AG04450 (cell line): ENCODE data around the gene SCEL. TPM values are rescaled to one million over a fixed set of nuclear protein-coding genes. Genes with fewer than 3 reads are reported as not detected.

Experiments
- CTCF ChIA-PET: fragments of 300-600, 350-600 bp; formaldehyde crosslinking; extraction: SDS; loops from one replicate; lab custom pipeline; 2022; ENCODE audit warnings: antibody characterized with exemption, inconsistent platforms; lab: Charles Lee
- POLR2A ChIA-PET: fragments of 350-600 bp; formaldehyde crosslinking; extraction: SDS; loops from one replicate; lab custom pipeline; 2021; ENCODE audit warnings: antibody characterized with exemption, inconsistent platforms; lab: Yijun Ruan, JAX
- DNase-seq: peaks from one replicate; pipeline ENCODE4 v3.0.0-alpha.2; 2011; ENCODE audit warnings: low read depth, low spot score
- H3K27ac ChIP-seq: one replicate; pipeline ENCODE4 v1.5.1; 2012; ENCODE audit warnings: low read depth, low read length, control low read depth
- H3K27me3 ChIP-seq: one replicate; pipeline ENCODE4 v1.6.0; 2012; ENCODE audit warnings: low read length; ENCODE audit not compliant: control insufficient read depth, insufficient read depth
- H3K4me3 ChIP-seq: 2 replicates; pipeline ENCODE4 v1.5.1; 2011; ENCODE audit warnings: mild to moderate bottlenecking, low read depth, low read length, control low read depth
- H3K9me3 ChIP-seq: 2 replicates; pipeline ENCODE4 v1.5.1; 2012; ENCODE audit warnings: low read length; ENCODE audit not compliant: control insufficient read depth, insufficient read depth
- polyA minus RNA-seq: library from RNA; depleted of rRNA, polyadenylated mRNA; stranded (reverse); fragments of >200 nt; gene quantifications from 2 replicates; pipeline ENCODE4 v1.2.3, GENCODE V29; 2011; rRNA and poly(A)+ RNA removed
- polyA plus RNA-seq: library from polyadenylated mRNA; depleted of rRNA; stranded (reverse); fragments of >200 nt; gene quantifications from 2 replicates; pipeline ENCODE4 v1.2.3, GENCODE V29; 2011; rRNA removed
- TF ChIP-seq, protein P1 (sequence below): IDR thresholded peaks from 2 replicates; pipeline ENCODE4 v1.5.1; 2011; ENCODE audit warnings: low read depth, low read length, control low read depth, inconsistent platforms

The SCEL gene, protein sequence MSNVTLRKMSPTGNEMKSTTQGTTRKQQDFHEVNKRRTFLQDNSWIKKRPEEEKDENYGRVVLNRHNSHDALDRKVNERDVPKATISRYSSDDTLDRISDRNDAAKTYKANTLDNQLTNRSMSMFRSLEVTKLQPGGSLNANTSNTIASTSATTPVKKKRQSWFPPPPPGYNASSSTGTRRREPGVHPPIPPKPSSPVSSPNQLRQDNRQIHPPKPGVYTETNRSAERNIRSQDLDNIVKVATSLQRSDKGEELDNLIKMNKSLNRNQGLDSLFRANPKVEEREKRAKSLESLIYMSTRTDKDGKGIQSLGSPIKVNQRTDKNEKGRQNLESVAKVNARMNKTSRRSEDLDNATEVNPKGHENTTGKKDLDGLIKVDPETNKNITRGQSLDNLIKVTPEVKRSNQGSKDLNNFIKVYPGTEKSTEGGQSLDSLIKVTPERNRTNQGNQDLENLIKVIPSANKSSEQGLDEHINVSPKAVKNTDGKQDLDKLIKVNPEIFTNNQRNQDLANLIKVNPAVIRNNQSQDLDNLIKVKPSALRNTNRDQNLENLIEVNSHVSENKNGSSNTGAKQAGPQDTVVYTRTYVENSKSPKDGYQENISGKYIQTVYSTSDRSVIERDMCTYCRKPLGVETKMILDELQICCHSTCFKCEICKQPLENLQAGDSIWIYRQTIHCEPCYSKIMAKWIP
- polyA plus RNA-seq, result not detected in 2 replicates
- not detected in 2 replicates for polyA minus RNA-seq

DNA sequence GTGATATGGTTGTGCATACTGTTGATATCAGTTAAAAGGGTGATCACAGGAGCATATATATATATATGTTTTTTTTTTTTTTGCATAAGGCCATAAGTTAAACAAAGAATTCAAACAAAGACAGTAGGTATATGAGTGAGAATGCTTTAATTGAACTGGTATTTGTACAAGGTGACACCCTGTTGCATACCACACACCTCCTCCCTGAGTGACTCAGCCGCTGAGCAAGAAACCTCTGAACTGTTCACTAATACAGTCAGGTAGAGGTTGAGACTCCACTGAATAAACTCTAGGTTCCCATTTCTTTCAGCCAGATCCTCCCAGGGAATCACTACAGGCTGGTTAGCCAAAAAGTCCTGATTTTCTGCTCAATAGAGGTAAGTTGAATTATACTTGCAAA lies at the start of gene SCEL:
Gene SCEL (plus strand): TSS at position 259 of the 400 bp plus-strand sequence. CDS start 20,170 bp downstream, outside the sequence.
- POLR2A ChIA-PET, result no interaction called here
- TF ChIP-seq, protein P1, sequence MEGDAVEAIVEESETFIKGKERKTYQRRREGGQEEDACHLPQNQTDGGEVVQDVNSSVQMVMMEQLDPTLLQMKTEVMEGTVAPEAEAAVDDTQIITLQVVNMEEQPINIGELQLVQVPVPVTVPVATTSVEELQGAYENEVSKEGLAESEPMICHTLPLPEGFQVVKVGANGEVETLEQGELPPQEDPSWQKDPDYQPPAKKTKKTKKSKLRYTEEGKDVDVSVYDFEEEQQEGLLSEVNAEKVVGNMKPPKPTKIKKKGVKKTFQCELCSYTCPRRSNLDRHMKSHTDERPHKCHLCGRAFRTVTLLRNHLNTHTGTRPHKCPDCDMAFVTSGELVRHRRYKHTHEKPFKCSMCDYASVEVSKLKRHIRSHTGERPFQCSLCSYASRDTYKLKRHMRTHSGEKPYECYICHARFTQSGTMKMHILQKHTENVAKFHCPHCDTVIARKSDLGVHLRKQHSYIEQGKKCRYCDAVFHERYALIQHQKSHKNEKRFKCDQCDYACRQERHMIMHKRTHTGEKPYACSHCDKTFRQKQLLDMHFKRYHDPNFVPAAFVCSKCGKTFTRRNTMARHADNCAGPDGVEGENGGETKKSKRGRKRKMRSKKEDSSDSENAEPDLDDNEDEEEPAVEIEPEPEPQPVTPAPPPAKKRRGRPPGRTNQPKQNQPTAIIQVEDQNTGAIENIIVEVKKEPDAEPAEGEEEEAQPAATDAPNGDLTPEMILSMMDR, result no peak
- CTCF ChIA-PET, result no interaction called here
- H3K27ac ChIP-seq, result no peak within 1 kb of the TSS
- no peaks in the 10 kb centered on the region for H3K9me3 ChIP-seq
- no peaks in the 10 kb centered on the region for H3K27me3 ChIP-seq
- no peak for DNase-seq
- no peak within 1 kb of the TSS for H3K4me3 ChIP-seq

DNA sequence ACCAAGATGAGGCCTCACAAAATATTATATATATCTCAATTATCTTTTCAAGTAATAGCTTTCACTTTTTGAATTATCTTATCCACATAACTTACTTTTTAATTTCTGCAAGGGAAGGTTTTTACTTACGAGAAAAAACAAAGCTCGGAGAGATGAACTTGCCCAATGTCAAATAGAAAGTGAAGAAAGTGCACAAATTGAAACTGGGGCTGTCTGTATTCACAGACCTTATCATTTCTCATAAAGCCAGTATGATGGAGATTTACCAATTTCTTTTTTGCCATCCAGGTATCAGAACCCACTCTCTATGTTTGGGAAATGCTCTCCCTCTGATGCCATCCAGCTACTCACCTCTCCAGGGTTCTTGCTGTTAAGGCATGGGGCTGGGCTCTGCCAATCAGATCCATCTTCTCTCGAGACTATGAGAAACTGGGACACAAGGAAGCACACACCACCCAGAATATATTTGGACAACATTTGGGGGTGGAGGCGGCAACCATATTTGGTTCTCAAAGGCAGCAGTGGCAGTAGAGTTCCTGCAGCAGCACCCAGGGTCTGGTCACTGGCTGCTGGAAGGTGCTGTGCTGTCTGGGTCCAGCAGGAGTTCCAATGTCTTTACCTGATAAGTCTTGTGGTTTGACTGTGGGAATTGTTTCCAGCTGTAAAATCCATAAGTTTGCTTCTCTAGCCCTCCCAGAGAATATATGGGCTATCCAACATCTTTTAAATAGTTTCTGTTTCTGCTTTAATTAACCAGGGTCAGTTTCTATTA lies 45.8 kb upstream of the SCEL start:
- no peaks in the 10 kb centered on the region for H3K27me3 ChIP-seq
- POLR2A ChIA-PET, result no interaction called here
- CTCF ChIA-PET, result interaction anchor here (0.6 to 0.8 kb wide), 1 partner anchor 11 kb away, joined by 3 to 4 read pairs; no protein-coding TSS in a partner anchor

DNA sequence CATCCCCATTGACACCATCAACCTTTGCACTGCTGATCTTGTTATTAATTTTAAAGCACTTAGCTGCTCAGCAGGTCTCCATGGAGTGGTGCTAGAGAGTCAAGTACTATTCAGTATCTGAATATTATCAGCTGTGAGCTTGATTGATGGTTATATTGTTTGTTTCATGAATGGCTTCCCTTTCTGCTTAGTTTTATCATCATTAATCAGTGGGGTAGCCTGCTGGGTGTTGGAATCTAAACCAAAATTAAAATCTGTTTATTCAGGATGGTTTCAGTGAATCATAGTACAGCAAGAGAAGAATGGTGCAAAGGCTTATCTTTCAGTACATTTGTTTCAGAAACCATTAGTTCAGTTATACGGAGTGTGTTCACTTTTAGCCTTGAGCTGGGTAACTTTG lies 42.5 kb upstream of the SCEL start:
- H3K27ac ChIP-seq, result no peak overlapping the region
- TF ChIP-seq, protein P1, result 0 out of 2 replicates have a peak, but pooled peaks have one; percentile 11
- CTCF ChIA-PET, result interaction anchor here (1.3 to 2.9 kb wide), 2 partner anchors 12 to 15 kb away, joined by 4 to 10 read pairs; no protein-coding TSS in a partner anchor
- H3K4me3 ChIP-seq, result no peak overlapping the region
- POLR2A ChIA-PET, result no interaction called here
- H3K9me3 ChIP-seq, result no peaks in the 10 kb centered on the region
- H3K27me3 ChIP-seq, result no peaks in the 10 kb centered on the region
- no peak for DNase-seq

More for the DNA sequence above, 45.8 kb upstream of the SCEL start:
- H3K4me3 ChIP-seq, result no peak overlapping the region
- TF ChIP-seq, protein P1, result no peak
- H3K27ac ChIP-seq, result no peak overlapping the region
- DNase-seq, result no peak
- H3K9me3 ChIP-seq, result no peaks in the 10 kb centered on the region

DNA sequence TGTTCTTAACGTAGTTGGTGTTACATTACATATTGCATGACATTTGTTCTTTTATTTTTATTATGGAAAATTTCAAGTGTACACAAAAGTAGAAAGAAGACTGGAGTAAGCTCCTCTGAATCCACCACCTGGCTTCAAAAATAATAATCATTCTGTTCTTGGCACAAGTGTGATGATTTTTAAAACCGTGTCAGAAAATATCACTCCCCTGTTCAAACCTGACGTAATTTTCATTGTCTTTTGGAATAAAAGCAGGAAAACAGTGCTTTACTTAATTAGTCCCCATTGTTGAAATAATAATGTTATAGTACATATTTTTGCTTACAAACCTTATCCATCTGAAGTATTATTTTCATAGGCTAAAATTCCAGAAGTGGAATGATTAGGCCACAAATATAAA lies 41.3 kb upstream of the SCEL start:
- POLR2A ChIA-PET, result no interaction called here
- CTCF ChIA-PET, result no interaction called here

More for the DNA sequence above, 41.3 kb upstream of the SCEL start:
- TF ChIP-seq, protein P1, result no peak
- DNase-seq, result no peak
- no peaks in the 10 kb centered on the region for H3K9me3 ChIP-seq
- no peak overlapping the region for H3K27ac ChIP-seq
- H3K27me3 ChIP-seq, result no peaks in the 10 kb centered on the region
- no peak overlapping the region for H3K4me3 ChIP-seq
